ENCODE measurements around the gene XRCC6.
"Not testable (repeated sequence)": the region's sequence is repeated elsewhere in the genome, so short reads cannot be mapped to it uniquely, and the experiment has no call there.

Gene XRCC6

DNA sequence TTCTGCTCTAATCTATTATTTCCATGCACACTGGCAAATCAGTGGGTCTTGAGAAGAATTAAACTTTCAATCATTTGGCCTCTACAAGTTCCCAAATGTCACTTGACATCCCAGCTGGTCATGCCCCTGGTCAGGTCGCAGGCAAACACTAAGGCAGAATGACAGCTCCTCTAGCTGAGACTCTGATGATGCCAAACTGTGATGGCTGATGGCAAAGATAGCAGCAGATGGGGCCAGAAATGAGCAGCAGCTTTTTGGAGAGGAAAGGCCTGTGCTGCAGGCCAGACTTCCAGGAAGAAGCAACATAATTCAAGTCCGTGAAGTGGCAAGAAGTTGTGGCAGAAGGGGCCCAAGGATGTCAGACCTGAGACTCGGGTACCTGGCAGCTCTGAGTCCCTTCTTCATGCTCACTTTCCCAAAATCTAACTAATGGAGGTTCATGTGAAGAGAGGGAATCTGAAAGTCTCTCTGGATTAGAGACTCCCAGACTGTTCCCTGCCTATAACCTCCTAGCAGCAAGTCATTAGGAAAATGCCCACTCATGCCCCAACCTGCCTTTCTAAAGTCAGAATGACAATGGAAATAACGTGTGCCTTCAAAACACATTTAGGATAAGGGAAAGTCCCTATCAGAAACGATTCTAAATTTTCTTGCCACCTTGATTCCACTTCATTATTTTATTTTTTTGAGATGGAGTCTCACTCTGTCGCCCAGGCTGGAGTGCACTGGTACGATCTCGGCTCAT is 22.0 kb upstream of the XRCC6 start:
- no peak for DNase-seq (ENCODE audit: low read depth)

DNA sequence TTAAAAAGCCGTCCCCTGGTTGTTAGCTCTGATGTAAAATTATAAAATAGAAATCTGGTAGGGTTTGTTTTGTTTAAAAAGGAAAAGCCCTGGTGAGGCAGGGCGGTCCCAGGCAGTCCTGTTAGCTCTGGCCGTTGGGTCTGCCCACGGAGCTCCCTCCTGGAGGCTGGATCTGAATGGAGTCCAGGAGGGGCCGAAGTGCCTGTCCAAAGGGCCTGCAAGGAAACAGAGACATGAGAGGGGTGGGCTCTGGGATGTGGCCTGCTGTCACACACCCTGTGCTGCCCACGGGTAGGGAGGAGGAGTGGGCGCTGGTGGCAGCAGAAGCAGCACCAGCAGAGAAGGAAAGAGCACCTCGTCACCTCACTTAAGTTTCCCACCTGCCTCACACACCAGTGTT is 20.1 kb upstream of the XRCC6 start:
- DNase-seq (ENCODE audit: low read depth) = no peak

- DNase-seq (ENCODE audit: low read depth) = peak; percentile 47
Measured at GRCh38 chr22:41603873-41604332, 17.2 kb upstream of the XRCC6 start.

- DNase-seq (ENCODE audit: low read depth) = no peak
Measured at GRCh38 chr22:41608386-41608785, 12.7 kb upstream of the XRCC6 start.

DNA sequence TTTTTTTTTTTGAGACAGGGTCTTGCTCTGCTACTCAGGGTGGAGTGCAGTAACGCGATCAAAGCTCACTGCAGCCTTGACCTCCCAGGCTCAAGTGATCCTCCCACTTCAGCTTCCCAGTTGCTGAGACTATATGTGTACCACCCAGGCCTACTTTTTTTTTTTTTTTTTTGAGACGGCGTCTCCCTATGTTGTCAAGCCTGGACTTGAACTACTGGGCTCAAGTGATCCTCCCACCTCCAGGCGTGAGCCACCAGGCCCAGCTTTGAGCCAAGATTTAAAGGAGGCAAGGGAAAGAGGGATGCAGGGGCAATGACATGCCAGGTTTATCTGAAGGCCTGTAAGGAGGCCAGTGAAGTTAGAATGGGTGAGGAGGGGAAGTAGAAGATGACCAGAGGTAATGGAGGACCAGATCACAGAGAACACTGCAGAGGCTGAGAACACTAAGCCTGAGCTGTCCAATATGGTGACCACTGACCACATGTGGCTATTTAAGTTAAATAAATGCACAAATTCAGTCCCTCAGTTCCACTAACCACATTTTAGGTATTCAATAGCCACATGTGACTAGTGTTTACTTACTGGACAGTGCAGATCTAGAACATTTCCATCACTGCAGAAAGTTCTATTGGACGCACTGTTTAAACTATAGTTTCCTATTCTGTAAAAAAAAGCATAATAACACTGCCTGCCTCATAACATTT is 8.3 kb upstream of the XRCC6 start:
- no peak for DNase-seq (ENCODE audit: low read depth)

- DNase-seq (ENCODE audit: low read depth) = no peak
Measured at GRCh38 chr22:41613456-41613855, 7.6 kb upstream of the XRCC6 start.

GRCh38 chr22:41619979-41620588 is 1.0 kb upstream of the XRCC6 start:
- peak; percentile 25 for DNase-seq (ENCODE audit: low read depth)

DNA sequence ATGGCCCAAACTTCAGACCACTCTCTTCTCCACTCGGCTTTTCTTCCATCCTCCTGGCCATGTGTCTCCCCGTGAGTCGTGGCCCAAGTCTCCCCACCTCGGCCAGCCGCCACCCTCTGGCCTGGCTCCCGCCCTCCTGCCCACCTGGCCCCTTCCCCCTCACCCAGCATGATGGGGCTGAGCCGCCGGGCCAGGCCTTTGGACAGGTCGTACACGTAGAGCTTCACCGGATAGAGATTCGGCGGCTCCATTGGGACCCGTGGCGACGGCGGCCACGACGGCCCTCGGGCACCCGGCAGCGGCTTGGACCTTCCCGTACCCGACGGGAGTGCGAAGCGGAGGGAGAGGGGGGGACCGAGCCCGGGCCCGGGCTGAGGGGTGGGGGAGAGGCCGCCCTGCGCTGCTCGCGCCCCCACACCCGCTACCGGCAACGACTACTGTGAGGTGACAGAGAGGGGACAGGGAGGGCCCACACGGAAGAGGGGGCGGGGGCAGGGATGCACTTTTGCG is 451 bp upstream of the XRCC6 start, which contains the start of gene DESI1:
DESI1 (minus strand) TSS at position 455 of the 510 bp plus-strand sequence; CDS start at position 251, 204 bp downstream.
- DNase-seq (ENCODE audit: low read depth) = no peak

DNA sequence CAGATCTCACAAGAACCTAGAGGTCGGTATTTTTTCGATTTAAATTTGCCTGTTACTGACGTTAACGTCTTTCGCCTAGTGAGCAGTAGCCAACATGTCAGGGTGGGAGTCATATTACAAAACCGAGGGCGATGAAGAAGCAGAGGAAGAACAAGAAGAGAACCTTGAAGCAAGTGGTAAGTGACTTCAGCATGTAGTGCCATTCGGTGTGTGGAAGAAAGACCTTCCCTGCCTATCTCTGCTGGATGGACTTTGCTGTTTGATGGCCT is 750 bp downstream of the XRCC6 start:
- no peak for DNase-seq (ENCODE audit: low read depth)

GRCh38 chr22:41625577-41625976 is 4.5 kb downstream of the XRCC6 start:
- no peak for DNase-seq (ENCODE audit: low read depth)

DNA sequence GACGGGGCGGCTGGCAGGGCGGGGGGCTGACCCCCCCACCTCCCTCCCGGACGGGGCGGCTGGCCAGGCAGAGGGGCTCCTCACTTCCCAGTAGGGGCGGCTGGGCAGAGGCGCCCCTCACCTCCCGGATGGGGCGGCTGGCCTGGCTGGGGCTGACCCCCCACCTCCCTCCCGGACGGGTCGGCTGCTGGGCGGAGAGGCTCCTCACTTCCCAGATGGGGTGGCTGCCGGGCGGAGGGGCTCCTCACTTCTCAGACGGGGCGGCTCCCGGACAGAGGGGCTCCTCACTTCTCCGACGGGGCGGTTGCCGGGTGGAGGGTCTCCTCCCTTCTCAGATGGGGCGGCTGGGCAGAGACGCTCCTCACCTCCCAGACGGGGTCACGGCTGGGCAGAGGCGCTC is 10.0 kb downstream of the XRCC6 start:
- not testable (repeated sequence) for DNase-seq (ENCODE audit: low read depth)

GRCh38 chr22:41631615-41632014 is 10.5 kb downstream of the XRCC6 start:
- DNase-seq (ENCODE audit: low read depth) = not testable (repeated sequence)

DNA sequence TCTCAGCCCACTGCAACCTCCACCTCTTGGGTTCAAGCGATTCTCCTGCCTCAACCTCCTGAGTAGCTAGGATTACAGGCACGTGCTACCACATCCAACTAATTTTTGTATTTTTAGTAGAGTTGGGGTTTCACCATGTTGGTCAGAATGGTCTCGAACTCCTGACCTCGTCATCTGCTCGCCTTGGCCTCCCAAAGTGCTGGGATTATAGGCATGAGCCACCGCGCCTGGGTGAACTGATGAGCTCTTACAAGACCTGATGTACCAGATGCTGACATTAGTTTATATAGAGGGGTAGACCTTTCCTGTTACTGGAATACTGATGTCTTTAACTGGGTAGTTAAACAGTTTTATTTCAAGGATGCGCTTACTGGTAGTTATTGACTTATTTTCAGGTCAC is 13.5 kb downstream of the XRCC6 start:
- not testable (repeated sequence) for DNase-seq (ENCODE audit: low read depth)

- DNase-seq (ENCODE audit: low read depth) = no peak
Measured at GRCh38 chr22:41636467-41636866, 15.4 kb downstream of the XRCC6 start.

DNA sequence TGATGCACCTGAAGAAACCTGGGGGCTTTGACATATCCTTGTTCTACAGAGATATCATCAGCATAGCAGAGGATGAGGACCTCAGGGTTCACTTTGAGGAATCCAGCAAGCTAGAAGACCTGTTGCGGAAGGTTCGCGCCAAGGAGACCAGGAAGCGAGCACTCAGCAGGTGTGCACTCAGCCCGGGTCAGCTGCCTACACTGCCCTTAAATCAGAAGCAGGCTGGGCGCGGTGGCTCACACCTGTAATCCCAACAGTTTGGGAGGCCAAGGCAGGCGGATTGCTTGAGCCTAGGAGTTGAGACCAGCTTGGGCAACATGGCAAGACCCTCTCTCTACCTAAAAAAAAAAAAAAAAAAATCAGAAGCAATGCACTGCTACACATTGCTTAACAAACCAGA is 16.5 kb downstream of the XRCC6 start:
- DNase-seq (ENCODE audit: low read depth) = not testable (repeated sequence)

DNA sequence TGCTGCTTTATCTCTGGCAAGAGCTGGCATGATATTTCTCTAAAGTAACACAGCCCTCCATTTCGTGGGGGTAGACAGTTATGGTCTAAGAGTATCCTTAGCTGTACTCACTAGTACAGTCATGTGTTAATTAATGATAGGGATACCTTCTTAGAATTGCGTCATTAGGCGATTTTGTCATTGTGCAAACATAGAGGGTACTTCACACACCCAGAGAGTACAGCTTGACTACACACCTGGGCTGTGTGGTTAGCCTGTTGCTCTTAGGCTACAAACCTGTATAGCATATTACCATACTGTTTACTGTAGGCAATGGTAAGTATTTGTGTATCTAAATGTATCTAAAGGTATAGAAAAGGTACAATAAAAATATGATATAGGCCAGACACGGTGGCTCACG is 17.0 kb downstream of the XRCC6 start:
- no peak for DNase-seq (ENCODE audit: low read depth)

GRCh38 chr22:41638748-41639147 is 17.7 kb downstream of the XRCC6 start:
- no peak for DNase-seq (ENCODE audit: low read depth)

DNA sequence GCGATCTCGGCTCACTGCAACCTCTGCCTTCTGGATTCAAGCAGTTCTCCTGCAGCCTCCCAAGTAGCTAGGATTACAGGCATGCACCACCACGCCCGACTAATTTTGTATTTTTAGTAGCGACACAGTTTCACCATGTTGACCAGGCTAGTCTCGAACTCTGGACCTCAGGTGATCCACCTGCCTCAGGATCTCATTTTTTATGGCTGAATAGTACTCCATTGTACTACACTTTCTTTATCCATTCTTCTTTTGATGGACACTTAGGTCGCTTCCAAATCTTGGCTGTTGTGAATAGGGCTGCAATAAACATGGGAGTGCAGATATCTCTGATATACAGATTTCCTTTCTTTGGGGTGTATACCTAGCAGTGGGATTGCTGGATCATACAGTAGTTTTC is 20.8 kb downstream of the XRCC6 start:
- DNase-seq (ENCODE audit: low read depth) = no peak

- DNase-seq (ENCODE audit: low read depth) = no peak
Measured at GRCh38 chr22:41642331-41643110, 21.4 kb downstream of the XRCC6 start.

DNA sequence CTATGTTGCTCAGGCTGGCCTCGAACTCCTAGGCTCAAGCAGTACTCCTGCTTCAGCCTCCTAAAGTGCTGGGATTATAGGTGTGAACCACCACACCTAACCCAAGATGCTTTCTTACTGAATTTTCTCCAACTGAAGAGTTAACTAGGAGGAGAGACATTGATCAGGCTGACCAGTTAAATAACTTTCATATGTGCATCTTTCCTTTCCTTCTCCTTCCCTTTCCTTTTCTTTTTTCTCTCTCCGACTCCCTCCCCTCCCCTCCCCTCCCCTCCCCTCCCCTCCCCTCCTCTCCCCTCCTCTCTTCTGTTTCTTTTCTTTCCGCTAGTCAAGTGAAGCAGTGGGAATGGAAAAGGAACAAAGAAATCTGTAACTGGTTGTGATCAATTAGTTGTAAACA is 26.7 kb downstream of the XRCC6 start:
- no peak for DNase-seq (ENCODE audit: low read depth)

GRCh38 chr22:41648432-41648831 is 27.3 kb downstream of the XRCC6 start:
- DNase-seq (ENCODE audit: low read depth) = no peak

- DNase-seq (ENCODE audit: low read depth) = no peak
Measured at GRCh38 chr22:41650229-41650628, 29.1 kb downstream of the XRCC6 start.
